ENCODE measurements around the gene GOLM1. TPM values are rescaled to one million over a fixed set of nuclear protein-coding genes. Genes with fewer than 3 reads are reported as not detected.

GOLM1 gene
- total RNA-seq, 1 experiment from 2014 or later = 71.6 TPM

DNA sequence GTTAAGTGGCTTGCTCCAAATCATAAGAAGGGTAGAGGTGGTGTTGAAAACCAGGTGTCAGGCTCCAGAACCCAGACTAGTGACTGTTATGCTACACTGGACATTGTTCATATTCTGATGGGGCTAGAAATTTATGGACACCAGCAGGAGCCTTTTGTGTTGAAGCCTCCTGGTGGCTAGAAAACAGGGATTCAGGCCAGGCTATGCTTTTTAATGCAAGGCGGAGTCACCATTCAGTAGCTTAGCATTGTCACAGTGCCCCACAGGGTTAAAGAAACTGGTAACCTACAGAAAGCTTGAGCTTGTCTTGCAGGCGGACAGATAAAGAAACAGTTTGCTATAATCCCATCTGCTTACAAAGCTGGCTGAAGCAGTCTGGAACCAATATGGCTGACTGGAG is 23.0 kb upstream of the GOLM1 start:
- Histone ChIP-seq H2BK12ac (ENCODE audit: insufficient read length, low read depth, low read length) (no peak overlapping the region), H3K14ac (ENCODE audit: insufficient read depth, low read length) (no peak overlapping the region), H2BK120ac (ENCODE audit: low read depth, low read length, poor library complexity, severe bottlenecking) (no peak overlapping the region), H3K56ac (ENCODE audit: insufficient read length, low read depth, low read length) (no peak overlapping the region), H3K9me3 (ENCODE audit: control insufficient read depth, low read depth, low read length) (no peaks in the 10 kb centered on the region), H3K4me2 (ENCODE audit: insufficient read depth, insufficient read length, low read length) (no peak overlapping the region), H3K27me3 (ENCODE audit: insufficient read depth, low read length) (no peaks in the 10 kb centered on the region; the same call in 1 of the 2 replicates), H3K79me2 (ENCODE audit: insufficient read depth, low read length) (no peaks in the 10 kb centered on the region), H4K5ac (ENCODE audit: insufficient read length, low read depth, low read length) (no peak overlapping the region), H3K79me1 (ENCODE audit: insufficient read depth, low read depth, low read length, poor library complexity, severe bottlenecking) (no peaks in the 10 kb centered on the region), H3K4me1 (ENCODE audit: insufficient read depth, low read length) (peaks cover 10% of the 10 kb centered on the region; the same call in 1 of the 2 replicates), H4K8ac (replicated peaks; ENCODE audit: insufficient read length, low read depth, low read length) (no peak overlapping the region), H3K4ac (ENCODE audit: low read depth, low read length) (no peak overlapping the region), H4K91ac (ENCODE audit: insufficient read length, low read depth, low read length) (no peak overlapping the region), H2BK20ac (ENCODE audit: low read depth, low read length, poor library complexity, severe bottlenecking) (no peak overlapping the region), H3K23ac (ENCODE audit: insufficient read length, low read depth, low read length) (no peak overlapping the region), H3K9ac (ENCODE audit: extremely low read depth, insufficient read length, low read length) (no peak overlapping the region), H2BK15ac (ENCODE audit: low read depth, low read length) (no peak overlapping the region), H3T11ph (ENCODE audit: low read length) (no peak overlapping the region), H2AFZ (ENCODE audit: low read length) (no peak overlapping the region), H3K18ac (ENCODE audit: insufficient read length, low read depth, low read length) (no peak overlapping the region), H3K27ac (ENCODE audit: insufficient read length, low read depth, low read length) (no peak overlapping the region), H3K23me2 (ENCODE audit: insufficient read length, low read depth, low read length, poor library complexity, severe bottlenecking) (no peaks in the 10 kb centered on the region), H2BK5ac (ENCODE audit: insufficient read length, low read length) (no peak overlapping the region), H2AK5ac (ENCODE audit: insufficient read length, low read length) (no peak overlapping the region), H4K20me1 (ENCODE audit: control insufficient read depth, insufficient read depth, insufficient read length) (no peaks in the 10 kb centered on the region)
- Mint-ChIP-seq H3K9me3 (no peaks in the 10 kb centered on the region; a peak in 1 of 5 replicates), H3K27me3 (ENCODE audit: low read depth) (peaks cover 36% of the 10 kb centered on the region), H3K27ac (peak overlapping the region in 1 of 3 experiments; percentile 5; a peak in 2 of 7 replicates), H3K36me3 (ENCODE audit: insufficient read depth in 1 of 3, low read depth in 3 of 3) (no peaks in the 10 kb centered on the region), H3K4me3 (no peak overlapping the region), H3K4me1 (peaks cover 28 to 31% of the 10 kb centered on the region in 2 experiments)
- peak; percentile 36 for DNase-seq
- WGBS (ENCODE audit: extremely low coverage, insufficient read length, low lambda C conversion rate) = no CpG with 5 or more reads among the region's 2 CpGs
- TF ChIP-seq CTCF (conservative IDR thresholded peaks at IDR 0.05) = no peak; the same call in 2 of the 3 replicates

All from H9 (cell line).